Kasumi-1 (cell line): ENCODE data around the gene CIC.

Experiments used
- DNase-seq, 2 experiments: peaks; one replicate each; lab custom pipeline; 2025; lab: John Stamatoyannopoulos, UW

CIC gene

GRCh38 chr19:42268704-42269477, at the start of gene CIC:
Gene CIC, plus strand, starts transcription at chr19:42269252. Its CDS starts 2,532 bp downstream, at chr19:42271784.
- DNase-seq, result peak; percentile 100

- DNase-seq, result peak; percentile 92 to 97
These were observed 49.0 kb upstream of the CIC start, which contains the start of gene ZNF526 for GRCh38 chr19:42219812-42220750. Gene ZNF526, plus strand, starts transcription at chr19:42220312. Its CDS starts 4,092 bp downstream, at chr19:42224404.

- DNase-seq, result no peak
These were observed 48.3 kb upstream of the CIC start for GRCh38 chr19:42220751-42221097.

- no peak for DNase-seq
These were observed 43.9 kb upstream of the CIC start for GRCh38 chr19:42224940-42225717.

- no peak for DNase-seq
These were observed 43.2 kb upstream of the CIC start for GRCh38 chr19:42225718-42226292.

- no peak for DNase-seq
These were observed 42.2 kb upstream of the CIC start for GRCh38 chr19:42226886-42227285.

GRCh38 chr19:42228641-42229040, 40.4 kb upstream of the CIC start:
- DNase-seq, result no peak

- no peak for DNase-seq
These were observed 39.7 kb upstream of the CIC start for GRCh38 chr19:42229301-42229854.

GRCh38 chr19:42229855-42230351, 39.1 kb upstream of the CIC start:
- no peak for DNase-seq

- DNase-seq, result no peak
These were observed 38.5 kb upstream of the CIC start for GRCh38 chr19:42230571-42230970.

- no peak for DNase-seq
These were observed 36.6 kb upstream of the CIC start for GRCh38 chr19:42232435-42232834.

- DNase-seq, result no peak
These were observed 35.9 kb upstream of the CIC start for GRCh38 chr19:42233106-42233505.

GRCh38 chr19:42233678-42234292, 35.3 kb upstream of the CIC start:
- DNase-seq, result no peak

GRCh38 chr19:42234364-42234763, 34.7 kb upstream of the CIC start:
- no peak for DNase-seq

- DNase-seq, result no peak
These were observed 33.9 kb upstream of the CIC start for GRCh38 chr19:42235181-42235580.

- no peak for DNase-seq
These were observed 29.4 kb upstream of the CIC start for GRCh38 chr19:42239544-42240220.

- DNase-seq, result no peak
These were observed 27.8 kb upstream of the CIC start for GRCh38 chr19:42241279-42241678.

- DNase-seq, result no peak
These were observed 27.0 kb upstream of the CIC start for GRCh38 chr19:42242069-42242511.

- peak; percentile 98 for DNase-seq
These were observed 26.3 kb upstream of the CIC start, which contains the start of gene GSK3A for GRCh38 chr19:42242512-42243409. Gene GSK3A, minus strand, starts transcription at chr19:42242602. Its CDS starts 137 bp downstream, at chr19:42242465.
